GM18867 (cell line): ENCODE results near the gene RPS21.
A peak's percentile ranks its signal among the peaks of the same experiment; 100 is the strongest.

Source experiments
- ATAC-seq: cut with Tn5 transposase; IDR thresholded peaks from one replicate; pipeline ENCODE4 v1.9.1; 2021; ENCODE audit warnings: mild to moderate bottlenecking, moderate library complexity; ENCODE audit not compliant: unreplicated experiment

RPS21 gene

DNA sequence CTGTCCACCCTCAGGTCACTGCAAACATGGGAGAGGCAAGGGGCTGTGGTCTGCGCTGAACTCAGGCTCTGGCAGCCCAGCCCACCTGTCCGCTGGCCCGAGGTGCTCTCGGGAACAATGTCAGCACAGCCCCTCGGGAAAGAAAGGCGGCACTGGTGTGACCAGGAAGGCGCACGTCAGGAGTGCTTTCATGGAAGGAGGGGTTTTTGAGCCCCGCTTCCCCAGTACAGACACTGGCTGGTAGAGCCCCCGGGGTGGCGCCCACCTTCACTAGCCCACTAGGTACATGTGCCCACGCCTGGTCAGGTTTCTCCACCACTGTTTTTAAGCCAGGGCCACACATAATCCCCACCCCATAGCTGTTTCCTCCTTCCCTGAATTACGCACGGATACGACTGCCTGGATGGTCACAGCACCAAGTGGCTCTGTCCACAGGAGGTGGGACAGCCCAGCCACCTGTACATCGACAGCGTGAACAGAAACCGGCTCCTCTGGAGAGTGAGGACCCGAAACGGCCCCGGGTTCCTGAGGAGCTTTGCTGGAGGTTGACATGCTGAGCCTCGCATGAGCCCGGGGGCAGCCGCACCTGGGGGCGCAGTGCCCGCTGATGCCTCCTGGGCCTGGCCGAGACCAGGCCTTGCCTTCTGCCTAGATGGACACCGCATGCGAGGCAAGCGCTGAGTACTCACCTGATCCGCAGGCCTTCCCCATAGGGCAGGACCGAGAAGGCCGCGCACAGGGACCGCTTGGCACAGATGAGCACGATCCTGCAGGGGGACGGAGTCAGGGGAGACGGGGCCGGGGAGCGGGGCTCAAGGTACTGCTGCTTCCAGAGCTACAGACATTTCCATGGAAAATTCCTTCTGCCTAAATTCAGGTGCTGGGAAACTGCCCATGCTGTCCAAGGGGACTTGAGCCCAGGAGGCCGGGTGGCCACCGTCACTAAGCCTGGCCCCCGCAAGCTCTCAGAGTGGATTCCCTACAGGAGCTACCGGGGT lies 7.6 kb downstream of the RPS21 start:
- no peak for ATAC-seq

DNA sequence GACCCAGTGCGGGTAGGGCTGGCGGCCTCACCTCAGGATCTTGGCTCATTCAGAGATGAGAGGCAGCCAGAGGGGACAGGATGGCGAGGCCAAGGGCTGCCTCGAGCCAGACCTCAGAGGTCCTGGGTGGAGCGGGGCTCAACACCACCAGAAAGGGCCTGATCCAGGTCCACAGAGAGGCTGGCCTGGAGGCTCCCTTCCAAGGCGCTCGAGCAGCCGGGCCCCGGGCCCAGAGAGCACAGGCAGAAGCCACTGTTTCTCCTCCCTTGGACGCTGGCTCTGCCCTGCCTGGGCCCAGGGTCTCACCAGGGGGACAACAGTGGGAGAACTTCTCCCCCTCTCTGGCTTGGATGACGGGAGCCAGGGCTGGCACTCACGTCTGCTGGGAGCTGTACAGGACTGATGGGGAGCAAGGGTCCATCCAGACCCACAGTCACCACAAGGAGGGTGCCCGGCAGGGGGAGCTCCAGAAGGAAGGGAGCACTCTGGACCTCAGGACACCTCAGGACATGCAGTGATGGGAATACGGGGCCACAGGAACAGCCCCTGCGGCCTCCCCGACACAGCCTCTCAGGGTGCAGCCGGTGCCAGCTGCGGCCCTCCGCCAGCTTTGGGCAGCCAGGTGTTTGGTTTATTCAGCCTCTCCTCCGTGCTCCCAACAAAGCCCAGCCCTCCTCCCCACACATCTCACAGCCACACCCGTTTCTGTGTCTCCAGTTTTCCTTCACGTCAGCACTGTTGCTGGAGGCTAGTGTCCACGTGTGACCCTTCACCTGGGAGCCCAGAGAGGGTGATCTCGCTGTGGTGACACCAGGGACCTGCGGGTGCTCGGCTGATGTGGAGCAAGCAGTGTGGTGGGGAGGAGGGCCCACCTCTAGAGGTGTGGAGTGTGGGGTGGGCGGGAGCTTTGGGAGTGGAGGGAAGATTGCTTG lies 8.7 kb downstream of the RPS21 start:
- ATAC-seq: no peak

DNA sequence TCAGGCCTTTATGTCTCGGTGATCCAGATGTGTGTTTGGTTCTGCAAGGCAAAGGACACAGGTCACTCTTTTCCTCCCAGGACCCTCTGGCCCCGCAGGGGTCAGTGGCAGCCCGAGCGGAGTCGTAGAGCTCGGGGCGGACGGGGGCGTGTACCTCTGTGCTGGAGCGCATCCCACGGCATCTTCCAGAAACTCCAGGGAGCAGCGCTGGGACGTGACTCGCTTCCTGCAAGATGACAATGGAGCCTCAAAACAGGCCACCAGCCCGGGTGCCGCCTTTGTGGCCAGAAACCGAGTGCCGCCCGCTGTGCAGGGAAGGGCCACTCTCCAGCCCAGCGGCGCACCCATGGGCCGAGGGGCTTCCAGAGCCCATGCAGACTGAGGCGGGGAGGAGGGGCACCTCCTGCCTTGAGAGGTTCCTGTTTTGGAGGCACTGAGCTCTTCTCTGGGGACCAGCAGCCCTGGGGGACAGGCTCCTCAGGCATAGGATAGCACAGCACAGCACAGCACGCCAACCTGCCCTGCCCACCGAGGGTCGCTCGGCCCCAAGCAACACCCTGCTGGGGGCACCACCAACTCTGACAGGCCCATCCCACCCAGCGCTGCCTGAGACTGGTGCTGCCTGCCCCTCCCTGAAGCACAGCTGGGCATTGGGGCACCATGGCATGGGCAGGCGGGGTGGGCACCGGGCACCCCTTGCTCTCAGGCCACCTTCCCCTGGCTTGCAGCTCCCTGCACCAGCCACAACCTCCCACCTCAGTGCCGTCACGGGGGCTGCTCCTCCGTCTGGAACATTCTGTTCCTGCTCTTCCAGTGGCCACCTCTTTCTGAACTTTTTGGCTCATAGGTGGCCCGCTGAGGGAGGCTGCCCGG lies 9.7 kb downstream of the RPS21 start:
- ATAC-seq: no peak

DNA sequence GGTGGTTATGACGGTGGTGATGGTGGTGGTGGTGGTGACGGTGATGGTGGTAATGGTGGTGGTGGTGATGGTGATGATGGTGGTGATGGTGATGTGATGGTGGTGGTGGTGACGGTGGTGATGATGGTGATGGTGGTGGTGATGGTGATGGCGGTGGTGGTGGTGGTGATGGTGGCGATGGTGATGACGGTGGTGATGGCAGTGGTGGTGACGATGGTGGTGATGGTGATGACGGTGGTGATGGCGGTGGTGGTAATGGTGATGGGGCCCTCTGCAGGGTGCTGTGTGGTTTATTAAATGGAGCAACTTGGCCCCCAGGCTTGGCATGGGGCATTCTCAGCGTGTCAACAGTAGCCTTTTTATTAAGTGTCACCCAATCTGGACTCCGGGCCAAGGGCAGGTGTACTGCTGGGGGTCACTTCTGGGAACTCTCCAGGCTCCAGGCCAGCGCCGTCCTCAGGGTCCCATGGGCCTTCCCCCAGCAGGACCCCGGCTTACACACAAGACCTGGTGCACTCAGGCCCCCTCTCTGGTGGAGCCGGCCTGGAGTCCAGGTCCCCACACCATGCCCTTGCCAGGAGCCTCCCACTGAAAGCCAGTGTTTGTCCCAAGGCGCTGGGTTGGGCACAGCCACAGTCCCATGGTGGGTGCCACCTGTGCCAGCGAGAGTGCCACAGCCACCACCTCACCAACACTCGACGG lies 11.4 kb downstream of the RPS21 start:
- no peak for ATAC-seq

DNA sequence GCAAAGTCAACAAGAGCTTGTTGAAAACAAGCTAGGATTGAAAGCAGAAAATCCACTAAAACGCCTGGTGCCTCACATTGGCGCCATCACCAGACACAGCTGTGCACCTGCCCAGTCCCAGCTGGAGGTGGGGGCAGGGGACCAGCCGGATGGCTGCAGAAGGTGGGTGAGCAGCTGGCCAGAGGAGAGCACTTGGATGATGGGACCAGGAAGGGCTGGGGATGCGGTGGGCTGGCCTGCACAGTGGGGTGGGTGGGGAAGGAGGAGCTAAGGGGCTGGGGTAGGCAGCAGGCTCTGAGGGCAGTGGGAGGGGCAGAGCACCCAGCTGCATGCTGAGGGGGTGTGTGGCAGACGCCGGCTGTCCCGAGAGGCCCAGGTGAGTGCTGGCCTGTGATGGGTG lies 13.1 kb downstream of the RPS21 start:
- ATAC-seq: no peak

DNA sequence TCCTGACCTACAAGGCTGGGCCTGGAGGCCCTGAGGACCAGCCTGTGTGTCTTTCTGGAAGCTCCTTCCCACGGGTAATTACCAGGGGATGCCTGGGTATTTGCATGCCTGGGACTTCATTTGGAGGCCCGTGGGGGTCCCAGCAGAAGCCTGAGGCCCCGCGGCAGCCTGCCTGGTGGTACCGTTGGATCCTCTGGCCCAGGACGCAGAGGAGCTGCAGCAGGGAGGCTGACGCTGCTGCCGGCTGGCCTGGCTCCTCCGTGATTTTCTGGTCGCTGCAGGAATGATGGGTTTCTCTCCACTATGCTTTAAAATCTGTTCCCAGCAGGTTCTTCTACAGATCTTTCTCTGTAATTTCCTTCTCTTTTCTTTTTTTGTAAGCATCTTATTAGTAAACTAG lies 13.6 kb downstream of the RPS21 start:
- no peak for ATAC-seq

DNA sequence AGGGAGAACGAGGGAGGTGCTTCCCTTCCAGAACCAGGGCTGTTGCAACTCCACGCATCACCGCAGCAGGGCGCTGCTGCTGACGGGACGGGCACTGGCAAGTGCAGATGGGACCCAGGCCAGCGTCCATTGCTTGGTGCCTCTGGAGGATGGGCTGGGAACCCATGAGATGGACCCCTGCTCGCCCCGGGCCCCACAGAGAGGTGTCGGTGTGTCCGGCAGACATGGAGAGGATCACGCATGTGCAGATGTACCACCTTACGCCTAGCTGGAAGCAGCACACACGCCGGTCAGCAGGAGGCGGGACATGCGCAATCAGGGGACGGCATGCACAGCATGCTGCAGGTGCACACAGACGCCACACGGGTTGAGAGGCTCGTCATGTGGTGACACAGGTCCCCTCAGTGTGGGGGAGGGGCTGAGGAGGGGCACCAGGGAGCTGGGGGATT lies 14.5 kb downstream of the RPS21 start:
- ATAC-seq: no peak

DNA sequence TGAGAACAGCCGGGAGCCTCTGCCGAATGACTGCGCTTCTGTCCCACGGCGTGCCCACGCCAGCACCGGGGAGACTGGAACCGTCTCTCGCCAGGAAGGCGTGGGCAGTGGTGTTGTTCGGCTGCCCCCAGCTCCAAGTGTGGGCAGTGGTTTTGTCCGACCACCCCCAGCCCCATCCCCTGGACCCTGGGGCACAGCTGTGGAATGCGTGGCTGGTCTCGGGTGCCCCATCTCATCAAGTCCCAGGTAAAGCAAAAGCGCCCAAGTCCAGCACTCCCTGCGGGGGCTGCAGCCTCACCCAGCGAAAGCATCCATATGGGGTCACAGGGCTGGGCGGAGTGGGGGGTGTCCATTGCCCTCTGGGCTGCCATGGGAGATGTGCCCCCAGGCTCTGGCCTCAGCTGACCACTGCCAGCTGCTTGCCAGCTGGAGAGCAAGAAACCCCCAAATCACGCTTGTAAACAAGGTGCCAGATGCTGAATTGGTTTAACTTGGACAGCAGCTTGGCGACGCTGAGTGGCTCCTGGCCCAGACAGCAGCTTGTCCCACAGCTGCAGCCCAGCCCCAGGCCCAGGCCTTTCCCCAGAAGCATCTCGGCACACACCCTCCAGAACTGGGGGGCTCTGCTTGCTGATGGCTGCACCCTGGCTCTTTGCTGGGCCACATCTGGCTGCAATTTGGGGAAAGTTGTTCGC lies 15.7 kb downstream of the RPS21 start:
- ATAC-seq: no peak

DNA sequence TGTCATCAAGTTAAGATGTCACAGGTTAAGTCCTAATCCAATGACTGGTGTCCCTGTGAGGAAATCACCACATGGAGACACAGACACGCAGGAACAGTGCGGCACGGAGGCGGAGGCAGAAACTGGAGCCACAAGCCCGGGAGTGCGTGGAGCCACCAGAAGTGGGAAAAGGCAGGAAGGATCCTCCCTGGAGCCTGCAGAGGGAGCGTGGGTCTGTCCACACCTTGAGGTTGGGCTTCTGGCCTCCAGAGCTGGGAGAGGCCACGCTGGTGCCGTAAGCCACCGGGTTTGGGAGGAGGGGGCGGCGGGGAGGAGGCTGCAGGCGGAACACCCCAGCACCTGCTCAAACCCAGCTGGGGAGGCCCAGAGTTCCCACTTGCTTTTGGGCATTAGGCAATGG lies 16.4 kb downstream of the RPS21 start:
- ATAC-seq: no peak

DNA sequence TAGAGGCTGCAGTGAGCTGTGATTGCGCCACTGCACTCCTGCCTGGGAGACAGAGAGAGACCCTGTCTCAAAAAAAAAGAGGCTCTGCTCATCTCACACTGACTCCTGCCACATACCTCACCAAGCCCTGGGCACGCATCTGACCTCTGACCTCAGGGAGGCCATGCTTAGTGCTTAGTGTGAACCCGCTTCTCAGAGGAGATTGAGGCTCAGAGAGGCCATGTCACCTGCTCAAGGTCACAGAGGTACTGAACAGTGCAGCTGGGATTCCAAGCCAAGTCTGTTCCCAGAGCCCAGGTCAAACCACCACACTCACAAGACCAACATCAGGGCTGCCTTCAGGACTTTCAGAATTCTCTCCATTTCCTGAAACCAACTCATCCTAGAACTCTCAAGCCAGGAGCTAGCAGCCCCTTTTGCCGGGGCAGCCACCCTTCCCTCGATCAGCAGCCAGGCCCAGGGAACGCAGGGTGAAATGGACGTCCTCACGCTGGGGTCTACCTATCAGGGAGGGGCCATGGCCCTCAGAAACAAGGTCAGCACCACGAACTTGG lies 17.3 kb downstream of the RPS21 start:
- ATAC-seq: no peak

DNA sequence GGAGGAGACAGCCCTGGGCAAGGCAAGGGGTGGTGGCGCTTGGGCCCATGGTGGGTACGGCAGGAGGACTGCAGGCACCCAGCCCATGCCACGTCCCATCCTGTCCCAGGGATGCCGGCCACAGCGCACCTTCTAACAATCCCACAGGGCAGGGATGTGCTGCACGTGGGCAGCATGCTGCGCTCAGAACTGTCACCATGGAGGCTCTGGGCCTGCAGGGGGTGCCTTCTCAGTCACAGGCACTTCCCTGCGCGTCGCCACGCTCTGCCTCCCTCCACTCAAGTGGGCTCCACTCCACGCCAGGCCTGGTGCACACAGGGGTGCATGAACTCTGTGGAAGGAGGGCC lies 17.8 kb downstream of the RPS21 start:
- ATAC-seq: no peak

DNA sequence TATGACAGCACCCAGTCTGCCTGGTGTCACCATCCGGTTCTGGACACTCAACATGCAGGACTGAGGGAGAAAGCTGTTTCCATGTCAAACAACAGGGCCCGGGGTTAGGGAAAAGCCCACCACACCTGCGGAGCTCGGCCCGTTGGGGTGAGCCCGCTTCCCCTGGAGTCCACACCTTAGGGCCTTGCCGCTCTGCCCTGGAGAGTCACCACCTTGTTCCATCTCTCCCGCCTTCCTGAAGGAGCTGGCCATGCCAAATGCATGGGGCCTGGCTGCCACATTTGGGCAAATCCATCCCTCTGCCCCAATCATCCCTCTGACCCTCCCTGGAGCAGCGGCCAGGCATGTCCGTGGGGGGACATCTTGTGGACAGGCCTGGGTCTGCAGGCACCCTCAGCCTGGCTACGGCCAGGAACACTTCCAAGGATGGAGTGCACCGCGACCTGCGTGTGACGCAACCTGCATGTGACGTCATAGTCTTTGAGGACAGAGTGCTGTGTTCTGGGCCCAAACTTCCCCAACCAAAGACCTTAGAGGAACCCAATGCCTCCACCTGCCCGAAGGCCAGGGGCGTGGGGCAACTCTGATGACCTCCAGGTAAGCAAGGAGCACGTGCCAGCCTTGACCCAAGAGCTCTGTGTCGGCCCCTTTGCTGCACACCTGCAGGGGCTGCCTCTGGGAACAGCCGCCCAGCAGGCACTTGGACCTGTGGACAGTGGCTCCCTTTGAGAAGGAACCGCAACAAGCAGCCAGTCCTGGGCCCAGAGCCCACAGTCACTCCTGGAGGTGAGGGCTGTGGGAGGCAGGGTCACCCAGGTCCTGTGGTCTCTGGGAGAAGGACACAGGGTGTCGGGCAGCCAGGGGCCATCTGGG lies 18.4 kb downstream of the RPS21 start:
- ATAC-seq: no peak

DNA sequence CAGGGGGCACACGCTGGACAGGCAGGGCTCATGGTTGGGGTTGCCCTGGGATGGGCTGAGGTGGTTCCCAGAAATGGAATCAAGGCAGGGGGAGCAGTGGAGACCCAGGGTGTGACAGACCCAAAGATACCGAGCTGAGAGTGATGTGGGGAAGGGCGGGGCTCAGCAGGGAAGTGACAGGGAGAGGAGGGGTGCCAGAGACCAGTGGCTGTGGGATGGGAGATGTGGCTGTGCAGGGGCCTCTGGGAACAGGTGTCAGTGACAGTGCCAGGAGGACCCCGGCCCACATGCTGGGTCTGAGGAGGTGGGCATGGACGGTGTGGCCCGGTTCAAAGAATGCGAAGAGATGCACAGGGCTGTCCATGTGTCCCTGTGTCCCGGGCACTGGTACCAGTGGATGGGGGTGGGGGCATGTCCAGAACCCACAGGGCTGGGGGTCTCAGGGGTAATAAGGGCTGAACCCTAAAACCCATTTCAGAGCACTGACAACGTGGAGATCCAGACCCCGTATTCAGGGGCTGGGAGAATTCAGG lies 19.1 kb downstream of the RPS21 start:
- no peak for ATAC-seq

DNA sequence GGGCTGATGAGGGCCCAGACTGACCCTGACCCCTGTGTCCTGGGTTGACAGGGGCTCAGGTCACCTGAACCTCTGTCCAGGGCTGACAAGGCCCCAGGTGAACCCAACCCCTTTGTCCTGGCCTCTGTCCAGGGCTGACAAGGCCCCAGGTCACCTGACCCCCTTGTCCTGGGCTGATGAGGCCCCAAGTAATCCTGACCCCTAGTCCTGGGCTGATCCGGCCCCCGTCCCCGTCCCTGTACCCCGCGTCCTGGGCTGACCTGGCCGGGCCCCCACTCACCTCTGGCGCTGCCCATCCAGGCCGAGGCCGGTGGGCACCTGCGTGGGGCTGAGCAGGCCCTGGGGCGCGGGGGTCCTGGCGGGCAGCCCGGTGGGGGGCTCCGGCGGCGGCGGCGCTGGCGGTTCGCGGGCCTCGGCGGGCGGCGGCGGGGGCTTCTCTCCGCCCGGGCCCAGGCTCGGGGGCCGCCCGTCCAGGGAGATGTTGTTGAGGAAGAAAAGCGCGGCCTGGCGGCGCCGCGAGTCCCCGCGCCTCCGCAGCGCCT lies 19.8 kb downstream of the RPS21 start:
- ATAC-seq: peak; percentile 20

DNA sequence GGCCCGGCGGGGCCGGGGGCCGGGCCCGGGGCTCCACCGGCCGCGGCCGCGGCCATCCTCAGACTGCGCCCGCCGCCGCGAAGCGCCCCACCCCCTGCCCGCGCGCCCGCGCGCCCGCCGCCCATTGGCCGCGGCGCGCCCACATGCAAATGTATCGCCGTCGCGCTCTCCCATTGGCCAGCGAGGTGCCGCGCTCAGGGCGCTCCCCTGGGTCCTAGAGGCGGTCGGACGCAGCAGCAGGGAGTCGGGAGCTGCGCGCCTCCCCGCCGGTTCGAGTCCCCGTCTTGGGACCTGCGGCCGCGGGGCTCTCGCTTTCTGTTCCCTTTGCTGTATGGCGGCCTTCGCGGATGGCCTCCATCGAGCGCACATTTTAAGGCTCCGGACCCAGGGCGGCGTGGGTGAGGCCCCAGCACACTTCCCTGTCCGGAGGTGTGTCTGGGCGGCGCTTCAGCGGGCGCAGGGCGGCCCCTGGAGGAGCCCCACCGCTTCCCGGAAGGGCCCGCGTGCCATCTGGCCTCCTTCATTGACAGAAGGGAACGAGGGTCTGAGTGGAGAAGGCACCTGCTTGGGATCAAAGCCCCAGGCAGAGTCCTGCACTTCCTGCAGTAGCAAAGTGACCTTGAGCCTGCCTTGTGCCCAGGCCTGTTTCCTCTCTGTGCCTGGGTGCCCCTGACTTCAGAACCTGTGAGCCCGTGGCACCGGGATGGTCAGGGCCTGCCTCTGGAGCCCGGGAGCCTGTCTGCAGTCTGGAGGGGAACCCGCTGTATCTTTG lies 20.5 kb downstream of the RPS21 start, which contains the start of gene CABLES2:
Gene CABLES2 (minus strand): TSS at position 65 of the 772 bp plus-strand sequence. CDS start 9 bp downstream, at position 56.
- ATAC-seq: peak; percentile 82

DNA sequence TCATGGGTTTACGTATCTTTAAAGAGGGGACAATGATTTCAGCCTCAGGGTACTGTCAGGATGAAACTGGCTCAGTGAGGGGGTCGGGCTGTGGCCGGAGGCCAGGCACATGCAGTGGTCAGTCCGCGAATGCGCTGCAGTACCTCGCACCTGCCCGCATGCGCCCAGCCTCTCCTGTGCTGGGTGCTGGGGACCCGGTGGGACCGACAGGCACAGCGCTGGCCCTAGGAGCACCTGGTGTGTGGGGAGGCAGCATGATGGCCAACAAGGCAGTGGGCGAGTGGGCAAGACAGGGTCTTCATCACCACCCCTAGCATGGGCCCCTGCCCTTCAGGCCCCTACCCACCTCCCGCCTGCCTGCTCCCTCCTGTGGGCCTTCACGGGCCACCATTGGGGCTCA lies 21.2 kb downstream of the RPS21 start:
- ATAC-seq: no peak

DNA sequence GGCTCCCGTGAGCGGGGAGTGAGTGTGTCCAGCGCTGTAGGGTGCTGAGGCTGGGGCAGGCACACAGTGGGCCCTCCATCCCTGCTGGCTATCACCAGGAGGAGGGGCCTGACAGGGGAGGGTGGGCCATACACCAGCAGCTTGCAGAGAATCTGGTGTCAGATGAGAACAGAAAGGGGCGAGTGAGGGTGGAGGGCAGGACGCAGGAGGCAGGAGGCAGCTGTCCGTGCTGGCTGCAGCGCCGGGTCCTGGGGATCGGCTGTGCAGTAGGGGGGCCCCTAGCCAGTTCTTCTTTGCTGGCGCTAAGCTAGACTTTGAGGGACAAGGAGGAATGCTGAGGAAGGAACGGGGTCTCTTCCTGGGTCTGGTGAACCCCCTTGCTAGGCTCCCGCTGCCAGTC lies 21.7 kb downstream of the RPS21 start:
- no peak for ATAC-seq
